Colonic mucosa (tissue), 4 donors: ENCODE data around the gene YIPF2. TPM values are rescaled to one million over a fixed set of nuclear protein-coding genes. Genes with fewer than 3 reads are reported as not detected.
A peak's percentile ranks its signal among the peaks of the same experiment; 100 is the strongest.
"Not testable (repeated sequence)": the region's sequence is repeated elsewhere in the genome, so short reads cannot be mapped to it uniquely, and the experiment has no call there.

Experiments
- DNase-seq: peaks from one replicate; pipeline ENCODE4 v3.0.0-alpha.2; 2020
- H3K27ac ChIP-seq: fragments of 200-600 bp; one replicate; pipeline ENCODE4 v1.8.0; 2021
- H3K27me3 ChIP-seq: fragments of 200-600 bp; one replicate; pipeline ENCODE4 v1.8.0; 2021
- H3K36me3 ChIP-seq: fragments of 200-600 bp; one replicate; pipeline ENCODE4 v1.8.0; 2021
- H3K4me1 ChIP-seq: fragments of 200-600 bp; one replicate; pipeline ENCODE4 v1.8.0; 2021; ENCODE audit warnings: mild to moderate bottlenecking
- H3K4me3 ChIP-seq: fragments of 200-600 bp; one replicate; pipeline ENCODE4 v1.8.0; 2021
- H3K9ac ChIP-seq, 2 donors: one replicate each; pipeline ENCODE4 v1.7.0; 2013; ENCODE audit warnings: control low read depth in 2 of 2, low read depth in 2 of 2, low read length in 2 of 2
- H3K9me3 ChIP-seq: fragments of 200-600 bp; one replicate; pipeline ENCODE4 v1.8.0; 2021
- intact Hi-C: fragments of 100-400 bp; cut with DNase I; formaldehyde crosslinking; loops from one replicate; pipeline ENCODE4 v1.14.1; 2022
- total RNA-seq, 2 donors: library from RNA; stranded (reverse); fragmentation: NEBNext Ultra II Directional in 1 of 2; extraction: Animal tissue kit (Norgen Biotek cat#: 25700) in 1 of 2; gene quantifications; one replicate each; pipeline ENCODE4 v1.2.1, GENCODE V29; 2021
- TF ChIP-seq, protein P1 (sequence below): fragments of 200-600 bp; IDR thresholded peaks from one replicate; pipeline ENCODE4 v1.8.0; 2022; ENCODE audit warnings: antibody characterized with exemption, mild to moderate bottlenecking
- donor health status: healthy.
- donor health status: DM: no; HTN: no; CAD: no.
- donor health status: DM: no; HTN: no; CAD: no.

Gene YIPF2
- total RNA-seq, 2 donors from 2014 or later: 64.4 to 71.3 TPM

DNA sequence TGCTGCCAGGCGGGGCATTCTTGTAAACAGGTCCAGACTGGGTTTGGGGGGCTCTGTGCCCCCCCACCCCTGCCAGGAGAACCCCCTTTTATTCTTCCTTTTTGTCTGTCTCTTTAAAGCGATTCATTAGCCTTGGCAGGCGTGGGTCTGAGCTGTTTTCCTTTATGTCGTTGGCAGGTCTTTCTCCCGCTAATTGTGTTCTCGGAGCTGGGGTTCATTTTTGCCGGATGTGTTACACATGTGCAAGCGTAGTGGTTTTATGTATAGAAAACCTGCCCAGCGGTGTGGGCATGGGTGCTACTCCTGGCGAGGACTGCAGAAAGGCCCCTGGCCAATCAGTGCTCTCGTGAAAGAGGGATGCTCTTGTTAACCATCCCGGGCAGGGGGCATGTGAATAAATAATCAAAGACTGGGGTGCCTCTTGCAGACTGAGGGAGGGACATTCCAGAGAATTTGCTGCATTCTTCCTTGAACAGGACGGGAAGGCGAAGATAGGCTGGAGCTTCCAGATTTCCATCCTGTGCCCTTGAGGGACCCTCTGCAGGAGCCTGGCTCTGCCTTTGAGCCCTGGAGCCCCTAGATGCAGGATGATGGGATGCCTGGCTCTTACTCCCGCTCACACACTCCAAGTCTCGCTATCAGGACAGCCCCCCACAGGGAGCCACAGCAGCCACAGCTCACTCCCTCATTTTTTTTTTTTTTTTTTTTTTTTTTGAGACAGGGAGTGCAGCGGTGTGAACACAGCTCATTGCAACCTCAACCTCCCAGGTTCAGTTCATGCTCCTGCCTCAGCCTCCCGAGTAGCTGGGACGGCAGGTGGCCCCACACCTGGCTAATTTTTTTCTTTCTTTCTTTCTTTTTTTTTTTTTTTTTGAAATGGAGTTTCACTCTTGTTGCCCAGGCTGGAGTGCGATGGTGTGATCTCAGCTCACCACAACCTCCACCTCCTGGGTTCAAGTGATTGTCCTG is 43.0 kb downstream of the YIPF2 start:
- no peak for DNase-seq
- Histone ChIP-seq H3K9me3 (no peaks in the 10 kb centered on the region), H3K27ac (no peak overlapping the region), H3K27me3 (no peaks in the 10 kb centered on the region), H3K9ac (no peak overlapping the region), H3K36me3 (no peaks in the 10 kb centered on the region), H3K4me3 (no peak overlapping the region), H3K4me1 (no peaks in the 10 kb centered on the region)
- TF ChIP-seq, protein P1, sequence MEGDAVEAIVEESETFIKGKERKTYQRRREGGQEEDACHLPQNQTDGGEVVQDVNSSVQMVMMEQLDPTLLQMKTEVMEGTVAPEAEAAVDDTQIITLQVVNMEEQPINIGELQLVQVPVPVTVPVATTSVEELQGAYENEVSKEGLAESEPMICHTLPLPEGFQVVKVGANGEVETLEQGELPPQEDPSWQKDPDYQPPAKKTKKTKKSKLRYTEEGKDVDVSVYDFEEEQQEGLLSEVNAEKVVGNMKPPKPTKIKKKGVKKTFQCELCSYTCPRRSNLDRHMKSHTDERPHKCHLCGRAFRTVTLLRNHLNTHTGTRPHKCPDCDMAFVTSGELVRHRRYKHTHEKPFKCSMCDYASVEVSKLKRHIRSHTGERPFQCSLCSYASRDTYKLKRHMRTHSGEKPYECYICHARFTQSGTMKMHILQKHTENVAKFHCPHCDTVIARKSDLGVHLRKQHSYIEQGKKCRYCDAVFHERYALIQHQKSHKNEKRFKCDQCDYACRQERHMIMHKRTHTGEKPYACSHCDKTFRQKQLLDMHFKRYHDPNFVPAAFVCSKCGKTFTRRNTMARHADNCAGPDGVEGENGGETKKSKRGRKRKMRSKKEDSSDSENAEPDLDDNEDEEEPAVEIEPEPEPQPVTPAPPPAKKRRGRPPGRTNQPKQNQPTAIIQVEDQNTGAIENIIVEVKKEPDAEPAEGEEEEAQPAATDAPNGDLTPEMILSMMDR: no peak
- intact Hi-C loops: no loop called here

DNA sequence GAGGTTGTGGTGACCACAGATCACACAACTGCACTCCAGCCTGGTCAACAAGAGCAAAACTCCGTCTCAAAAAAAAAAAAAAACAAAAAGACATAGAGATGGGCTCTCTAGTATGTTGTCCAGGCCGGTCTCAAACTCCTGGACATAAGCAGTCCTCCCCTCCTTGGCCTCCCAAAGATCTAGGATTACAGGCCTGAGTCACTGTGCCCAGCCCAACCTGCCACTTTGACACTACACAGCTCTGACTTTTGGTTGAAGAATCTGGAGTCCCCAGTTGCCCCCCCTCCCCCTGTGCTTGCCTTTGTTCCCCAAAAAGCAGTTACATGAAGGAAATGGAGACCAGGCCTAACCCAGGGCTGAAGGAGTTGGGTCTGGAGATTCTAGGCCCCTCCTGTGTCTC is 44.2 kb downstream of the YIPF2 start:
- H3K36me3 ChIP-seq: no peaks in the 10 kb centered on the region
- no peak for DNase-seq

DNA sequence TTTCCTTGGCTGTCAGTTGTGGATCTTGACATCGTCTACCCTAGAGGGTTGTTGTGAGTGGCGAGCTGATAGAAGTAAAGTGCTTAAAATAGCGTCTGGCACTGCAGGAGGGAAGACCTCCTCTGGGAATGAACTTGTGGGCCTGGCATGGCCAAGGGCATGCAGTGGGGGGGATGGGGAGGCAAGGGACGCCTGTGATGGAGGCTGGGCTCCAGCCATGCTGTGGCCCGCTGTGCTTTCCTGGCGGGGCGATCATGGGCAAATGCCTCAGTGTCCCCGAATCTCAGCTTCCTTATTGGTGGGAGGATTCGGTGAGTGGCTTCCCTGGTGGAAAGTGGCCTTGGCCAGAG is 46.4 kb downstream of the YIPF2 start:
- Histone ChIP-seq H3K4me3 (no peak overlapping the region), H3K36me3 (no peaks in the 10 kb centered on the region), H3K4me1 (peaks cover 9% of the 10 kb centered on the region), H3K27me3 (no peaks in the 10 kb centered on the region), H3K27ac (no peak overlapping the region), H3K9me3 (no peaks in the 10 kb centered on the region), H3K9ac (no peak overlapping the region)
- intact Hi-C loops: no loop called here
- TF ChIP-seq, protein P1: no peak
- DNase-seq: no peak

More for the DNA sequence above, 44.2 kb downstream of the YIPF2 start:
- Histone ChIP-seq H3K27ac (no peak overlapping the region), H3K27me3 (no peaks in the 10 kb centered on the region), H3K4me1 (peaks cover 3% of the 10 kb centered on the region), H3K4me3 (no peak overlapping the region), H3K9ac (no peak overlapping the region), H3K9me3 (no peaks in the 10 kb centered on the region)
- TF ChIP-seq, protein P1: no peak
- intact Hi-C loops: no loop called here

DNA sequence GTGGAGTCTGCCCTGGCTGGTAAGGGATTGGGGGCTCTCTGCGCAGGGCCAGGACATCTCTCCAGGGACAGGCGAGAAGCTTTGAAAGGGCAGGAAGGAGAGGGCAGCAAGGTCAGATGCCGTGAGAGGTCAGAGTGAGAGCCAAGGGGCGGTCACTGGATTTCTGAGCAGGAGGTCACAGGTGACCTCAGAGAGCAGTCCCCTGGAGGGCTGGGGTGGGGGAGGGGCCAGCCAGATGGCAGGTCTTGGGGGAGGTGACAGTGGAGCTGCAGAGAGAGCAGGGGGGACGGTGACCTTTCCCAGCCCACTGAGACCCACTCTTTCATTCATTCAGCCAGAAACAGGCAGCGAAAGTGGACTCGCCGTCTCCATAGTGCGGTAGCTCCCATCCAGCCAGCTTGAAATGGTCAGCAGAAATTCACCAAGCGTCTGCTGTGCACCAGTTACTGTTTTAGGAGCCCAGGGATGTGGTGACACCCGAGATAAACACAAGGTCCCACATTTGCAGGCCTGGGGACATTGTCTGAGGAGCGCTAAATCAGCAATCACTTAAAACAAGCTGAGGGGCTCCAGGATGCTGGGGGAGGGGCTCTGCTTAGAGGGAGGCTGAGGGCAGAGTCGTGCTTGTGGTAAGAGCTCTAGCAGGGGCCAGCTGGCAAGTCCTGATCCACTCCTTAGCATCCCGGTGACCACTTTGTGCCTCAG is 46.9 kb downstream of the YIPF2 start:
- TF ChIP-seq, protein P1: no peak
- DNase-seq: no peak
- Histone ChIP-seq H3K4me1 (peaks cover 9% of the 10 kb centered on the region), H3K27ac (no peak overlapping the region), H3K36me3 (no peaks in the 10 kb centered on the region), H3K9me3 (no peaks in the 10 kb centered on the region), H3K27me3 (no peaks in the 10 kb centered on the region), H3K4me3 (no peak overlapping the region), H3K9ac (no peak overlapping the region)
- intact Hi-C loops: no loop called here

DNA sequence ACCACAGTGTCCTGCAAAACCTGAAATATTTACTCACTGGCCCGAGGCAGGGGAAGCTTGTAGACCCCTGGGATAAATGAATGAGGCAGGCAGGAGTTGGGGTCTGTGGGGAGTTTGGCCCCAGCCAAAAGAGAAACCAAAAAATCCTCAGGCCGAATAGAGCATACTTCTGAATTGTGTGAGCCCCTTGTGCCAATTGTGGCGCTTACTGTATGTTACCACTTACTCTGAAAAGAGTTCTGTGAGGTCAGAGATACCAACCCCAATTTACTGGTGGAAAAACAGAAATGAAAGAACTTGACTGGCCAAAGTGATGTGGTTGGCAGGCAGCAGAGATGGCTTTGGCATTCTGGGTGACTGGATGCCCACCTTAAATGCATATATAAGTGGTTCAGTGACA is 50.2 kb downstream of the YIPF2 start:
- Histone ChIP-seq H3K27me3 (no peaks in the 10 kb centered on the region), H3K4me1 (peaks cover 9% of the 10 kb centered on the region), H3K9ac (no peak overlapping the region), H3K4me3 (no peak overlapping the region), H3K9me3 (no peaks in the 10 kb centered on the region), H3K27ac (peak overlapping the region; percentile 39), H3K36me3 (no peaks in the 10 kb centered on the region)
- DNase-seq: no peak
- intact Hi-C loops: no loop called here
- TF ChIP-seq, protein P1: no peak

DNA sequence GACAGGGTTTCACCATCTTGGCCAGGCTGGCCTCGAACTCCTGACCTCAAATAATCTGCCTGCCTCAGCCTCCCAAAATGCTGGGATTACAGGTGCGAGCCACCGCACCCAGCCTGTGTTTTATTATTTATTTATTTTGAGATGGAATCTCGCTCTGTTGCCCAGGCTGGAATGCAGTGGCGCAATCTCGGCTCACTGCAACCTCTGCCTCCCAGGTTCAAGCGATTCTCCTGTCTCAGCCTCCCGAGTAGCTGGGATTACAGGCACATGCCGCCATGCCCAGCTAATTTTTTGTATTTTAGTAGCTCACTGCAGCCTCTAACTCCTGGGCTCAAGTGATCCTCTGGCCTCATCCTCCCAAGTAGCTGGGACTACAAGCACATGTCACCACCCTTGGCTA is 50.8 kb downstream of the YIPF2 start:
- DNase-seq, H3K27ac ChIP-seq, H3K4me3 ChIP-seq, H3K27me3 ChIP-seq, H3K9ac ChIP-seq, H3K9me3 ChIP-seq, H3K4me1 ChIP-seq, intact Hi-C loops, H3K36me3 ChIP-seq: not testable (repeated sequence)
